MCF 10A (cell line): ENCODE results near the gene TFAP2B. TPM values are rescaled to one million over a fixed set of nuclear protein-coding genes. Genes with fewer than 3 reads are reported as not detected.
A peak's percentile ranks its signal among the peaks of the same experiment; 100 is the strongest.

Experiments used
- BruUV-seq: library from RNA; stranded (reverse); fragments of 400-500 nt; replicated peaks from 2 replicates; lab custom pipeline; 2021; lab: Mats Ljungman, UMichigan
- CTCF ChIA-PET: fragments of 300-600 bp; sonication (Branson Sonifier 250); formaldehyde crosslinking; extraction: SDS; loops from one replicate; lab custom pipeline; 2021; ENCODE audit warnings: antibody characterized with exemption, inconsistent platforms; lab: Yijun Ruan, JAX
- POLR2A ChIA-PET: fragments of 300-600, 350-650 bp; sonication (Branson Sonifier 250); formaldehyde crosslinking; extraction: SDS; loops from one replicate; lab custom pipeline; 2020; ENCODE audit warnings: antibody characterized with exemption, inconsistent platforms; lab: Yijun Ruan, JAX
- DNase-seq: peaks from one replicate; pipeline ENCODE4 v3.0.0-alpha.2; 2018; ENCODE audit not compliant: unreplicated experiment
- H3K27ac Mint-ChIP-seq: one replicate; pipeline ENCODE4 v1.8.0; 2022; ENCODE audit warnings: mild to moderate bottlenecking, low read depth, mixed read lengths; ENCODE audit not compliant: unreplicated experiment
- H3K27me3 Mint-ChIP-seq: one replicate; pipeline ENCODE4 v1.8.0; 2022; ENCODE audit warnings: mixed read lengths; ENCODE audit not compliant: insufficient read depth, unreplicated experiment
- H3K36me3 Mint-ChIP-seq: one replicate; pipeline ENCODE4 v1.8.0; 2022; ENCODE audit warnings: mild to moderate bottlenecking, moderate library complexity, mixed read lengths; ENCODE audit not compliant: insufficient read depth, unreplicated experiment
- H3K4me1 Mint-ChIP-seq: one replicate; pipeline ENCODE4 v1.8.0; 2022; ENCODE audit warnings: mixed read lengths; ENCODE audit not compliant: insufficient read depth, unreplicated experiment
- H3K4me3 Mint-ChIP-seq: one replicate; pipeline ENCODE4 v1.8.0; 2022; ENCODE audit warnings: mild to moderate bottlenecking, moderate library complexity, mixed read lengths; ENCODE audit not compliant: unreplicated experiment
- H3K9me3 Mint-ChIP-seq: one replicate; pipeline ENCODE4 v1.8.0; 2022; ENCODE audit warnings: mixed read lengths; ENCODE audit not compliant: unreplicated experiment
- CTCF ChIP-seq: fragments of 200-600 bp; IDR thresholded peaks from one replicate; pipeline ENCODE4 v1.8.0; 2022; ENCODE audit warnings: antibody characterized with exemption, mild to moderate bottlenecking; ENCODE audit not compliant: unreplicated experiment
- intact Hi-C: fragments of 100-400 bp; cut with micrococcal nuclease; formaldehyde crosslinking; loops from 2 replicates; pipeline ENCODE4 v1.14.1; 2022
- total RNA-seq: library from RNA; stranded (reverse); gene quantifications from 2 replicates; pipeline ENCODE4 v1.2.3, GENCODE V29; 2022

TFAP2B gene
- total RNA-seq, 1 experiment from 2014 or later: not detected

DNA sequence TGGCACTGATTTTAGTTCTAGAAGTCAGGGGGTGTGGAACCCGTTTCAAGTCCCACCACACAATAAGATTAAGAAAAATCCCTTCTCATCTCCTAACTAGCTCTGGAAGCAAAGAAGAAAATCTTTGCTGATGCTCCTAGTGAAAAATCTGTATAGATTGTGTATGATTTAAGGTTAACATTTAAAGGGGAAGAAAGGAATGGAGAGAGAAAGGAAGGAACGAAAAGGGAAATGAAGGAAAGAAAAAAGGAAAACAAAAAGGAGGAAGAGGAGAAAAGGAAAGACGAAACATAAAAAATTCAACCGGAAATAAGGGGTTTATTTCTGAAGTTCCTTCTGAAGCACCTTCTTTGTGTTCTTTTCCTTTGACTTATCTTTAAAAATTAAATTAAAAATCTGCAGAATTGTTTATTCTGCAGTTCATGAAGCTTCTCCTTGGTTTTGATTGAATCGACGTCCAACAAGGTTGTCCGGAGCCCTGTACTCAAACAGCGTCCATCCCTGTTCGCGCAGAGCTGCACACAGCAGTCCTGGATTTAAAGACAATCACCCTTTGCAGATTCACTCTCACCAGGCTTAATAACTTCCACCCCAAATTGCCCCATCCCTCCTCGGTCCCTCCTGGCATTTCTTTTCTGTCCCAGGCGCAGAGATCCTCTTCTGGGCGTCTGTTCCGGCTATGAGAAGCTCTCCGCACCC is 1.6 kb upstream of the TFAP2B start:
- POLR2A ChIA-PET: interaction anchor here (0.6 kb wide), 1 partner anchor 483 kb away, joined by 3 read pairs; no protein-coding TSS in a partner anchor
- peaks cover 23% of the 10 kb centered on the region for H3K4me1 Mint-ChIP-seq
- no peak overlapping the region for H3K4me3 Mint-ChIP-seq
- no peaks in the 10 kb centered on the region for H3K9me3 Mint-ChIP-seq
- no peak for TF ChIP-seq CTCF
- no TSS peak for BruUV-seq
- CTCF ChIA-PET: interaction anchor here (0.7 to 1.9 kb wide), 8 partner anchors 534 to 1143 kb away, joined by 3 to 11 read pairs (median 4); no protein-coding TSS in a partner anchor
- peaks cover 75% of the 10 kb centered on the region for H3K27me3 Mint-ChIP-seq
- no peak overlapping the region for H3K27ac Mint-ChIP-seq
- H3K36me3 Mint-ChIP-seq: peaks cover 7% of the 10 kb centered on the region
- intact Hi-C loops: loop anchor here (1.0 to 5.0 kb wide), 5 partner anchors 533 to 1142 kb away; no protein-coding TSS in a partner anchor
- DNase-seq: no peak

DNA sequence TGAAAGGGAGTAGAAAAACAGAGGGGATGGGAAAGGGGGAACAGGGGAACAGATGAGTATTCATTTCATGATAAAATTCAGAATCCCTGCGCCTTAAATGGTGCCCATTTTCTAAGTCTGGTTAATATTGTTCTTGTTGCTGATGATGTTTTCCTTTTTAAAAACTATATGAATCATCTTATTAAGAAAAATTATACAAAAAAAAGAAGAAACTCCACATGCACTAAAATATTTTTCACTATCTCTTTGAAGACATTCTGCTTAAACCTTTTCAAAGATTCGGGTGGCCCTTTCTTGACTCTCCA is 1.1 kb upstream of the TFAP2B start:
- peaks cover 7% of the 10 kb centered on the region for H3K36me3 Mint-ChIP-seq
- H3K9me3 Mint-ChIP-seq: no peaks in the 10 kb centered on the region
- no peak overlapping the region for H3K27ac Mint-ChIP-seq
- peaks cover 26% of the 10 kb centered on the region for H3K4me1 Mint-ChIP-seq
- TF ChIP-seq CTCF: no peak
- intact Hi-C loops: loop anchor here (5.0 kb wide), 1 partner anchor 1025 kb away; no protein-coding TSS in a partner anchor
- no peak for DNase-seq
- peaks cover 80% of the 10 kb centered on the region for H3K27me3 Mint-ChIP-seq
- ChIA-PET POLR2A (no interaction called here), CTCF (interaction anchor here (0.9 to 1.9 kb wide), 5 partner anchors 533 to 1030 kb away, joined by 3 to 11 read pairs (median 4); no protein-coding TSS in a partner anchor)
- no peak overlapping the region for H3K4me3 Mint-ChIP-seq
- no TSS peak for BruUV-seq

- no TSS peak for BruUV-seq
- Mint-ChIP-seq H3K36me3 (peaks cover 7% of the 10 kb centered on the region), H3K4me1 (peaks cover 26% of the 10 kb centered on the region), H3K27me3 (peaks cover 84% of the 10 kb centered on the region), H3K9me3 (no peaks in the 10 kb centered on the region), H3K27ac (no peak overlapping the region), H3K4me3 (no peak overlapping the region)
- no peak for DNase-seq
- POLR2A ChIA-PET: no interaction called here
- CTCF ChIA-PET: interaction anchor here (0.6 to 2.5 kb wide), 6 partner anchors 91 to 724 kb away, joined by 4 to 11 read pairs (median 6); no protein-coding TSS in a partner anchor
- intact Hi-C loops: loop anchor here (5.0 kb wide), 1 partner anchor 1024 kb away; no protein-coding TSS in a partner anchor
- no peak for TF ChIP-seq CTCF
Measured at GRCh38 chr6:50818020-50818419, 651 bp upstream of the TFAP2B start.

DNA sequence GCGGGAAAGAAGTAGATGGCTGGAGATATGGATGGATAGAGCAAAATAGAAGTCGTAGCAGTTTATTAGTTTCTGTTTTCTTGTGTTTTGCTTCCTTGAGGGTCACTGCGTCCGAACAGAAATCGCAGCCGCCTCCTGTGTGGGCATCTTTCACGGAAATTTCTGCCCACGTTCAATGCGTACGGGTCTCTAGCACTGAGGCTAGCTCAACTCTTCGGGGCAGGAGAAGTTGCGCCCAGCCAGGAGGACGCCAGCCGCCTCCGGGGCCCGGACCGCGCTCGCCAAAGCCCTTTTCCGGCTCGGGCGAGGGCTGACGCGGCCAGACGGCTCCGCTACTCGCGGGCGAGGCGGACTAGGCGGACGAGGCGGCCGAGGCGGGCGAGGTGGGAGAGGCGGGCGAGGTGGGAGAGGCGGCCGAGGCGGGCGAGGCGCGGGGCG is 814 bp downstream of the TFAP2B start:
- Mint-ChIP-seq H3K4me3 (peak overlapping the region; percentile 45), H3K4me1 (peaks cover 26% of the 10 kb centered on the region), H3K9me3 (no peaks in the 10 kb centered on the region), H3K36me3 (peaks cover 7% of the 10 kb centered on the region), H3K27ac (peak overlapping the region; percentile 5), H3K27me3 (peaks cover 85% of the 10 kb centered on the region)
- no peak for TF ChIP-seq CTCF
- ChIA-PET CTCF (interaction anchor here (0.6 to 2.5 kb wide), 4 partner anchors 89 to 723 kb away, joined by 3 to 10 read pairs (median 4); no protein-coding TSS in a partner anchor), POLR2A (interaction anchor here (0.6 kb wide), 1 partner anchor 207 kb away, joined by 3 read pairs; no protein-coding TSS in a partner anchor)
- no TSS peak for BruUV-seq
- DNase-seq: no peak
- intact Hi-C loops: loop anchor here (5.0 kb wide), 1 partner anchor 1023 kb away; no protein-coding TSS in a partner anchor
